PC-3 (cell line): ENCODE measurements around the gene PDZD7. TPM values are rescaled to one million over a fixed set of nuclear protein-coding genes. Genes with fewer than 3 reads are reported as not detected.
"Not testable (repeated sequence)": the region's sequence is repeated elsewhere in the genome, so short reads cannot be mapped to it uniquely, and the experiment has no call there.

ENCODE experiments used
- ATAC-seq: fragments of 200-7000 bp; cut with Tn5 transposase; 2 replicates; pipeline ENCODE4 v1.9.1; 2020; ENCODE audit warnings: mild to moderate bottlenecking, moderate library complexity
- BruUV-seq: library from RNA; stranded (reverse); fragments of 400-500 nt; replicated peaks from 2 replicates; lab custom pipeline; 2021; lab: Mats Ljungman, UMichigan
- CTCF ChIA-PET: fragments of 300-600 bp; sonication (Branson Sonifier 250); formaldehyde crosslinking; loops from one replicate; lab custom pipeline; 2022; ENCODE audit warnings: antibody characterized with exemption; lab: Charles Lee
- POLR2A ChIA-PET: fragments of 300-600 bp; sonication (Branson Sonifier 250); formaldehyde crosslinking; loops from one replicate; lab custom pipeline; 2022; ENCODE audit warnings: antibody characterized with exemption; ENCODE audit not compliant: unreplicated experiment; lab: Charles Lee
- DNase-seq: peaks from one replicate; pipeline ENCODE4 v3.0.0-alpha.2; 2015
- H2AFZ ChIP-seq: fragments of 300-600 bp; sonication (generic); 2 replicates; pipeline ENCODE4 v1.6.0; 2016; ENCODE audit warnings: antibody characterized with exemption, low read length
- H3F3A ChIP-seq: fragments of 300-600 bp; sonication (generic); one replicate; pipeline ENCODE4 v1.6.0; 2017; ENCODE audit warnings: antibody characterized with exemption, low read length, control low read depth, mild to moderate bottlenecking; ENCODE audit not compliant: unreplicated experiment
- H3K27ac ChIP-seq: fragments of 300-600 bp; sonication (generic); 2 replicates; pipeline ENCODE4 v1.5.1; 2016; ENCODE audit warnings: mild to moderate bottlenecking, low read length
- H3K27me3 ChIP-seq: fragments of 300-600 bp; sonication (generic); 2 replicates; pipeline ENCODE4 v1.6.1; 2016; ENCODE audit warnings: low read length, mixed read lengths
- H3K36me3 ChIP-seq: fragments of 300-600 bp; sonication (generic); 2 replicates; pipeline ENCODE4 v1.6.1; 2016; ENCODE audit warnings: low read depth, mixed run types, low read length, mixed read lengths
- H3K4me1 ChIP-seq: fragments of 300-600 bp; sonication (generic); 2 replicates; pipeline ENCODE4 v1.5.1; 2016; ENCODE audit warnings: low read length; ENCODE audit not compliant: insufficient read depth
- H3K4me2 ChIP-seq: fragments of 300-600 bp; sonication (generic); 2 replicates; pipeline ENCODE4 v1.6.0; 2016; ENCODE audit warnings: low read length
- H3K4me3 ChIP-seq: fragments of 300-600 bp; sonication (generic); 2 replicates; pipeline ENCODE4 v1.5.1; 2016; ENCODE audit warnings: mild to moderate bottlenecking, low read length, mixed read lengths
- H3K79me2 ChIP-seq: fragments of 300-600 bp; sonication (generic); 2 replicates; pipeline ENCODE4 v1.6.1; 2017; ENCODE audit warnings: low read length, mixed read lengths
- H3K9ac ChIP-seq: fragments of 300-600 bp; sonication (generic); 2 replicates; pipeline ENCODE4 v1.6.0; 2016; ENCODE audit warnings: mild to moderate bottlenecking, low read length
- H3K9me2 ChIP-seq: fragments of 300-600 bp; sonication (generic); replicated peaks from 2 replicates; pipeline ENCODE4 v1.6.1; 2016; ENCODE audit warnings: mixed run types, low read length, mixed read lengths
- H3K9me3 ChIP-seq: fragments of 300-600 bp; sonication (generic); 2 replicates; pipeline ENCODE4 v1.6.1; 2016; ENCODE audit warnings: low read length, mixed read lengths
- H4K20me1 ChIP-seq: fragments of 300-600 bp; sonication (generic); 2 replicates; pipeline ENCODE4 v1.6.1; 2016; ENCODE audit warnings: low read length, mixed read lengths
- CTCF ChIP-seq: fragments of 300-600 bp; sonication (generic); conservative IDR thresholded peaks from 2 replicates; pipeline ENCODE4 v1.5.1; 2017; ENCODE audit warnings: antibody characterized with exemption, low read depth, mild to moderate bottlenecking, low read length
- EZH2 ChIP-seq: fragments of 300-600 bp; sonication (generic); IDR thresholded peaks from one replicate; pipeline ENCODE4 v1.6.1; 2017; ENCODE audit warnings: antibody characterized with exemption, mild to moderate bottlenecking, low read length; ENCODE audit not compliant: unreplicated experiment
- EZH2phosphoT487 ChIP-seq: fragments of 300-600 bp; sonication (generic); IDR thresholded peaks from 2 replicates; pipeline ENCODE4 v1.6.1; 2018; ENCODE audit warnings: mild to moderate bottlenecking, antibody characterized with exemption, low read length, borderline replicate concordance
- intact Hi-C: fragments of 100-400 bp; cut with micrococcal nuclease; formaldehyde crosslinking; loops from 2 replicates; pipeline ENCODE4 v1.9.0; 2023
- total RNA-seq: library from RNA; depleted of rRNA; stranded (reverse); fragments of >200 nt; gene quantifications from 2 replicates; pipeline ENCODE4 v1.2.3, GENCODE V29; 2014

Gene PDZD7
- total RNA-seq, 1 experiment from 2014 or later = 2.8 TPM

- no TSS peak for BruUV-seq
- CTCF ChIA-PET = no interaction called here
- intact Hi-C loops = no loop called here
- DNase-seq (no peak), ATAC-seq (no peak)
- Histone ChIP-seq H3K9me2 (no peaks in the 10 kb centered on the region), H3K4me1 (peaks cover 8% of the 10 kb centered on the region), H3K4me2 (no peak overlapping the region), H3K27ac (no peak overlapping the region), H3K79me2 (peaks cover 16% of the 10 kb centered on the region), H3K9me3 (no peaks in the 10 kb centered on the region), H3K36me3 (peaks cover 9% of the 10 kb centered on the region; the same call in 1 of the 2 replicates), H3F3A (no peaks in the 10 kb centered on the region), H3K27me3 (no peaks in the 10 kb centered on the region), H3K4me3 (no peak overlapping the region), H4K20me1 (no peaks in the 10 kb centered on the region), H3K9ac (no peak overlapping the region), H2AFZ (no peak overlapping the region)
- POLR2A ChIA-PET = no interaction called here
- TF ChIP-seq CTCF = no peak
- no peak for TF ChIP-seq EZH2phosphoT487
- TF ChIP-seq EZH2 = no peak
Observed at GRCh38 chr10:101035916-101036702, 5.2 kb upstream of the PDZD7 start.

GRCh38 chr10:101035314-101035713 lies 4.4 kb upstream of the PDZD7 start:
- BruUV-seq = no TSS peak
- Histone ChIP-seq H3K79me2 (peaks cover 16% of the 10 kb centered on the region), H4K20me1 (no peaks in the 10 kb centered on the region), H2AFZ (no peak overlapping the region), H3K4me1 (peaks cover 8% of the 10 kb centered on the region), H3K36me3 (peaks cover 9% of the 10 kb centered on the region; the same call in 1 of the 2 replicates), H3K9me2 (no peaks in the 10 kb centered on the region), H3K27ac (no peak overlapping the region), H3K27me3 (no peaks in the 10 kb centered on the region), H3K9ac (no peak overlapping the region), H3K4me2 (no peak overlapping the region), H3K9me3 (no peaks in the 10 kb centered on the region), H3K4me3 (no peak overlapping the region), H3F3A (no peaks in the 10 kb centered on the region)
- intact Hi-C loops = no loop called here
- ATAC-seq (no peak), DNase-seq (no peak)
- POLR2A ChIA-PET = no interaction called here
- no peak for TF ChIP-seq EZH2phosphoT487
- TF ChIP-seq CTCF = no peak
- no peak for TF ChIP-seq EZH2
- CTCF ChIA-PET = no interaction called here

- H3K9me2 ChIP-seq, H3K4me3 ChIP-seq, H3F3A ChIP-seq, H3K4me1 ChIP-seq, CTCF ChIA-PET, H3K27me3 ChIP-seq, H4K20me1 ChIP-seq, H3K36me3 ChIP-seq, H3K4me2 ChIP-seq, H3K9ac ChIP-seq, POLR2A ChIA-PET, H3K9me3 ChIP-seq, H3K27ac ChIP-seq, DNase-seq, BruUV-seq, H2AFZ ChIP-seq, intact Hi-C loops, ATAC-seq: not testable (repeated sequence)
- peaks cover 16% of the 10 kb centered on the region for H3K79me2 ChIP-seq
Observed at GRCh38 chr10:101034404-101034803, 3.5 kb upstream of the PDZD7 start.
